GM15510 (cell line): ENCODE data around the gene PKD1L1.

ENCODE experiments used
- POLR2A ChIP-seq: IDR thresholded peaks from 3 replicates; pipeline ENCODE4 v1.6.1; 2011; ENCODE audit warnings: borderline replicate concordance; ENCODE audit not compliant: insufficient read length; ENCODE audit errors: extremely low read depth

PKD1L1 gene

DNA sequence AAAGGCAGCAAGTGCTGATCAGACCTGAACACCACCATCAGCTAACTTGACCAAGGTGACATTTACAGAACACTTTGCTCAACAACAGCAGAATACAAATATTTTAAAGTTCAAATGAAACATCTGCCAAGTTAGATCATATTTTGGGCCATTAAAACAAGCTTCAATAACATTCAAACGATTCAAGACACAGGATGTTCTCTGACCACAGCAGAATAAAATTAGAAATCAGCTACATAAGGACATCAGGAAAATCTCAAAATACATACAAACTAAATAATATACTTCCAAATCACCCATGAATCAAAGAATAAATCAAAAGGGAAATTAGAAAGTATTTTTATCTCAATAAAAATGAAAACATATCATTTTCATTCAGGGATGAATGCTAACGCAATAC, 173.0 kb downstream of the PKD1L1 start:
- TF ChIP-seq POLR2A: no peak

DNA sequence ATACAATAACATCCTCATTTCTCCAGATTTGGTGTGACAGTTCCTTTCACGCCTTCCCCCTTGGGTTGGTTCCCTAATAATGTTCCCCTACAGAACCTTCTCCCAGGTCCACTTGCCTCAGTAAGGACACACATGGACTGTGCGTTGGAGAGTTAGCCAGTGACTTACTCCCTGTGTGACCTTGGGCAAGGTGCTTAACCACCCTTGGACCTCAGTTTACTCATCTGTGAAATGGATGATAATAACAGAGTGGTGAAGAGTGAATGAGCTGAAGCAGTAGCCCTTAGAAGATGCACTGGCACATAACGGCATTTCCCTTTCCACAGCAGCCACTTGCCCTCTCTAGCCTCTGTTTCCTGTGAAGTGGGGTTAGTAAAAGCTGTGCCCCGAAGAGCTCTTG, 175.8 kb downstream of the PKD1L1 start:
- no peak for TF ChIP-seq POLR2A

DNA sequence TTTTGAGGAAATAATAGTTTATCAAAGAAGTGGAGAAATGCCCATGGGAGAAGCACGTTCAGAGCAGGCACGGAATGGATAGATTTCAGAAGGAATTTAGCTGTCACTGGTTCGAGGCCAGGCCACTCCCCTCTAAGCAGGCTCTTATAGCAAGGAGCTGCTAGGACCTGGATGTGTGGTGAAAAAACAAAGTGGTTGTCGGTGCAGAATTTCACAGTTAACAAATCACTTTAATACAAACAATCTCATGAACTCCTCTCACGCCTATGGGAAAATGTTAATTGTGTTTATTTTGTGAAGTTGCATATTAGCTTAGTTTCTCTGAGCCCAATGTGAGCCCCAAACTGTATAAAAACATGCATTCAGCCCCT, 176.3 kb downstream of the PKD1L1 start:
- no peak for TF ChIP-seq POLR2A

DNA sequence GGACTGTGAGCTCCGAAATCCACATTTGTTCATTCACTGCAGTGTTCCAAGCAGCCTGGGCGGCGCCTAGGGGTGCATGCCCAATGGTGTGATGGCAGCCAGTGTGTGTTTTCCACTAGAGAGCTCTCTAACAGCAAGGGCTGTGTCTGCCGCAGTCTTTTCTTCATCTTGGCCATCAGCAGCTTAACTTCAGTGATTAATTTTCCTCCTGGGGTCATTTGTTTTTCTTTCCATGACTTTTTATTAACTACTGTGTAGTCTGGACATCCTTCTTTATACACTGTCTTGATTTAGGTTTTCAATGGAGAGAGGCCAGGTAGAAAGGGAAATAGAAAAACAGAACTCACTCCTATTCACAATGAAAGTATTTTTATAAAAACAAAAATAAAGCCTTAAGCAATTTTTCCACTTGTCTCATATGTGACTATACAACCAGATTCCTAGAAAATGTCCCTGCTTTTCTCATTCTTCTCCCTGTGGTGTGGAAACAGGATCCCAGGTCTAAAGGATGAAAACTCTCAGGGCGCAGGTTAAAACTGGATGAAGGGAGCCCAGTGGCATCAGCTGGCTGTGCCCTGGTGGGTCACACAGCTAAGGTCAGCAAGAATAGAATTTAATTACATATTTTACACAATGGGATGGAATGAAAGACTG, 176.8 kb downstream of the PKD1L1 start:
- TF ChIP-seq POLR2A: no peak

DNA sequence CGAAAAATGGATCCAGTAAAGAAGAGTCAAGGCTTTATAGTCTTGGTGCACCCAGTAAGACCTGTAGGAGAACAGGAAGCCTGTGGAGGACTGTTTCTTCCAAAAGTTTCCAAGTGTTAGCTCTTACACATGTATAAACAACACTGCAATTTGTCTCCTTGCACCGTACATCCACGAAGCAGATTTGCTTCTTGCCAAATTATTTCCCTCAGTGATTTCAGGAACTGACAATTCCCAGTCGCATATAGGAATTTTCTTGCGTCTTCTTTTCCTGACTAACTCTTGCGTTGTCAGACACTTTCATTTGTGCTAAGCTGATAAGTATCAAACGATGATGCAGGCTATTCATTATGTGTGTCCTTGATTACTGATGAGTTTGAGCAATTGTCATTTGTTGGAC, 182.1 kb downstream of the PKD1L1 start:
- no peak for TF ChIP-seq POLR2A

DNA sequence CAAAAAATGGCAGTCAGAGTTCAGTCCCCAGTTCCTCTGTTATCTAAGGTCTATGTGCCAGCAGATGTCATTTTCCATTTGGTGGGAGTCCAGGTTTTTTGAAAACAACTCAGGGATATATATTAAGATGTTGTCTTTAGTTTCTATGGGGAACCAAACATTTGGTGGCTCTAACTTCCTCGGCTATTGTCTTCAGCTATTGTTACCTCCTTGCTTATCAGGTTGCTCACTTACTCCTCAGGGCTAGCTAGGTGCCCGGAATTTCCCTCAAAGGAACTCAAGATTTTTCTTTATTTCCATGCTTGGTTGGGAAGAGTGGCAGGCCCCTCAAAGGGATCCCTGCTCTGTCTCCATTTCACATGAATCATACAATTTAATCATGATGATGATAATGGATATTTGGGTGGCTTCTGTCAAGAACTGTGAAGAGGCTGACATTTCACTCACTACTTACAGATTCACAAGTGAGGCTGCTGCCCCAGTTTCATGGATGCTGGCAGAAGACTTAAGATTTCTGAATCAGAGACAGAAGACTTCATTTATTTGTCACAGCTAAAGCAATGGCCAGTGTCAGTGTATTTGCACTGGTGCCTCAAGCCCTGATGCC, 182.8 kb downstream of the PKD1L1 start:
- TF ChIP-seq POLR2A: no peak

DNA sequence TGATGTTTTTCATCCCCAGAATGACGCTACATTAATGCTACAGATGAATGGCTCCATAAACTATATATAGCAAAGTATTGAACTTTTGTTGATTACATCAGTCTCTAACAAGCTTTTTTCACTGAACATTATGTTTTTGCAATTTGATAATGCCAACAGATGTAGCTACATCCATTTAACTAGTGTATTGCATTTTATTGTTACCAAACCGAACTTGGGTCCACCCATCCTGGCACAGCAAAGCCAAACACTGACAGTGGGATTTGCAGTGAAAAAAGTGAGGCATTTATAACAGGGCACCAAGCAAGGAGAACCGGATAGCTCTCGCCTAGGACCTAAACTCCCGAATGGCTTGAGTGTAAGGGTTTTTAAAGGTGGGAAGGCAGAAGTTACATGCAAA, 183.5 kb downstream of the PKD1L1 start:
- no peak for TF ChIP-seq POLR2A

DNA sequence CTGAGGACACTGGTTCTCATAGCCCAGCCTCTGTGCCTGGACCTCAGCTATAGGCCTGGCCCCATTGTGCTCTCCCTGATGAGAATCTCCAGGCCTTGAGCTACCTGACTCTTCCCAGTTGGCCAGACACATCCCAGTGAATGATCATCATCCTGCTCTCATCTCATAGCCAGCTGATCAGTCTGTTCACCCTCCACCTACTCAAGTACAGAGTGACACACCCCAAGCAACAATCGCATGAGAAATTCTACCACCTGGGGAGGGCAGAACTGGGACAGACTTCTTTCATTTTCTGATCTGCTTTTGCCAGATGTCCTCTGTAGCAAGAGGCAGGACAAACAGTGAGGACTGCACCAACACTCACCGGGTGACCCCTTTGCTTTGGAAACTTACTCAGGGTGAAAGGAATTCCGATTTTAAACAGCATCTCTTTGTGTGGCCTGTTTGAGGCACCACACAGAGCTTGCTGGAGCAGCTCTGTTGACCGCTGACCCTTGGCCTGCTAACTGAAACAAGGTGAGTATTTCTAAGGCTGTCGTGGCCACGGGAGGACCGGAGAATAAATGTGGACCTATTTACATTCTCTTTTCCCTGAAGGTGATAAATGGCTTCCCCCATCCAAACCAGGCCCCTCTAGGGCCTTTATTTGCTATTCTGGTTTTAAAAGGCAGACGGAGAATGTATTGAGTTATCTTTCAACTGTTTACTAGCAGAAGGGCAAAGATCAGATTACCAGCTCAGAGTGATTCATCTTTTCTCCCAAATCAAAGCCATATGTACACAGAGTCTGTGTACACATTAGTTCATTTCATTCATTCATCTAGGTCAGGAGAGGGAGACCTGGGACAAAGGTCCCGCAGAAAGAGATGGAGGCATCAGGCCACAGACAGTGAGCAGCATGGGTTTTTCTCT, 184.9 kb downstream of the PKD1L1 start:
- no peak for TF ChIP-seq POLR2A

DNA sequence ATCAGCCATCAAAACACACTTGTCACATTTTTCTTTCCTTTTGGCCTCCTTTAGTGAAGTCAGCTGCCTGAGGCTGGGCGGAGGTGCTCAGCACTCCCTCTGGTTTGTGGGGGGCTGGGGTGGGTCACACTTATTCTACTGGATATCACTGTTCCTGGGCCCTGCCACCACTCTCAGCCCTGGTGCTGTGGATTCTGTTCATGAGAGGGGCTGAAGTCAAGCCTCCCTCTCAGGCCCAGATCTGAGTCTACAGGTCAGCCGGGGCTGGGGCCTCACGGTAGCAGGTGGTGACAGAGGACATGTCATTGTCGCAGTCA, 185.6 kb downstream of the PKD1L1 start:
- TF ChIP-seq POLR2A: no peak

DNA sequence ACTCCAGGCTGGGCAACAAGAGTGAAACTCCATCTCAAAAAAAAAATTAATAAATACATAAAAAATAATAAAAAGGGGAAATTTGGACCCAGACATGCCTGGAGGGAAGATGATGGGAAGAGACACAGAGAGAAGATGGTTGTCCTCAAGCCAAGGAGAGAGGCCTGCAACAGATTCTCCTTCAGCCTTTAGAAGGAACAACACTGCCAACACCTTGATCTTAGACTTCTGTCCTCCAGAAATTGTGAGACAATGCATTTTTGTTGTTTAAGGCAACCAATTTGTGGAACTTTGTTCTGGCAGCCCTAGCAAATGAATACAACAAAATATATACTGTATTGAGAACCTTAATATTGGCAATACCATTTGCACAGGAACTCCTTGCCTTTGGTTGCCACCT, 186.1 kb downstream of the PKD1L1 start:
- TF ChIP-seq POLR2A: no peak

DNA sequence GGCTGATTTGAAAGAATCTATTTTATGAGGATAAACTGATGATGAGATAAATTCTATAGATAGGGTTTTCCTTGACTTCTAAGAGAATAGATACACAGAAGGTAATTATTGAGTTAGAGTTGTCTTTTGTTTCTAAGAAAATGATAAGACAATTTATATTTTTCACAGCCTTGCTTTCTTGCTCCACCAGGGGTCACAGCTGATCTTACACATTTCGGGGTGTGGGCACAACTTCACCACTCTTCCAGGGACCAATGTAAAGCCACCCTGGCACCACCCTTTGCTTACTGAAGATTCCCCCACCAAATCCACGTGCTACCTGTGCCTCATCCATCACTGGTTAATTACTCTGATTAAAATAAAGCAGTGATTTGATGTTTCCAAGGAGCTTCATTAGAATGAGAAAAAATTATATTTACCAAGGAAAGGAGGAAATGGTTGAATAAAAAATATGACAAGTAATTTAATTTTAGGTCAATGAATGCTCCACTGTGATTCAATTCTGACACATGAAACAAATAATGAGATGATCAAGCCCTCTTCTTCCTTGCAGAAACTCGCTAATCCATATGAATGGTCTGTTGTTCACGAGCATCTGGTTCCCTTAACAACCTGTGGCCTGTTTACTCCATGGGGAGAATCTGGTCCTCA, 189.1 kb downstream of the PKD1L1 start:
- TF ChIP-seq POLR2A: no peak

DNA sequence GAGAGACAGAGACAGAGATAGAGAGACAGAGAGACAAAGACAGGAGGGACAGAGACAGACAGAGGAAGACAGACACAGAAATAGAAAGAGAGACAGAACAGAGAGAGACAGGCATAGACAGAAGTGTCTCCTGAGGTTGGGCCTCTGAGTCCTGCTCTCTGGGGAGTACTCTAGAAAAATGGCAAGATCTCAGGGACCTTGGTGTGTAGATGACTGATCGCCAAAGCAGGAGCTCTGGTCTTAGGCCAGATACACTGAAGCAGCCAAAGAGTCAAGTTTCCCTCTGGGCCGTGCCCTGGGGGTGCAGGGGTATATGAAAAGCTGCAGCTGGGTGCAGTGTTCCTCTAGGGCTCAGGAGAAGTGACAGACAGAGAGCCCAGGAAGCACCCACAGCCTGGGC, 189.7 kb downstream of the PKD1L1 start:
- TF ChIP-seq POLR2A: no peak

DNA sequence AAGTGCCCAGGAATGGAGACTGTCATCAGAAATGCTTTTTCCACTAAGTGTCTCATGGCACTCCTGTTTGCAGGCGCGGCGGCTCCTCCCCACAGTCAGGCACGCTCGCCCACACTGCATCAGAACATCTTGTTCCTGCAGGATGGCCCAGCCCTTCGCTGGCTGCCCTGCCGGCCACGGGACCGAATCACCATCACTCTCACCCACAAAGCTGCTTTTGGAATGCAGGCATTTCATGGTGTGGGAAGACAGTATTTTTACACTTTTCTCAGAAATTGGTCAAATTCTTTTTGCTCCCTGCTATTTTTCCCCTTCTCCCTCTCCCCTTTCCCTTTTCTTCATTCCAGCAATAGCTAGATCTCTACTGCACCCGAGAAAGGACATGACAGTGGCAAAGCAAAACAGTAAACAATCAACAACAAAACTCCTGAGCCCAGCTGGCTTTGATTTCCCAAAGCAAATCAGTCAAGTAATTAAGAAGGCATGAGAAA, 190.3 kb downstream of the PKD1L1 start:
- no peak for TF ChIP-seq POLR2A

DNA sequence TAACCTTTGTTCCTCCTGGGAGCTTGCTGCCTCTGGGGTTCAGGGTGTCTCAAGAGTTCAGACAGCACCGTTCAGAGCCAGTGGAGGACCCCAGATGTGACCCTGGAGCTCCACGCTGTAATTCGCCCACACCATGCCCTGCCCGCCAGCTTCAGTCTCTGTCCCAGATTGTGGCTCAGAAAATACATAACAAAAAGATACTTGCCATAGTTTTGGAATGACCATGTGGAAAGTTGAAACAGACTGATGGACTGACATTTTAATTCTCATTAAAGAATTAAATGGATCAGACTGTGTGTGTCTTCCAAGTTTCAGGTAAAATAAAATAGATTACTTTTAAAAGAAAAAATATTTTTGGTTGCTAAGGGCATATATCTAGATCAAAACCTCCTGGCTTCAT, 191.6 kb downstream of the PKD1L1 start:
- no peak for TF ChIP-seq POLR2A

DNA sequence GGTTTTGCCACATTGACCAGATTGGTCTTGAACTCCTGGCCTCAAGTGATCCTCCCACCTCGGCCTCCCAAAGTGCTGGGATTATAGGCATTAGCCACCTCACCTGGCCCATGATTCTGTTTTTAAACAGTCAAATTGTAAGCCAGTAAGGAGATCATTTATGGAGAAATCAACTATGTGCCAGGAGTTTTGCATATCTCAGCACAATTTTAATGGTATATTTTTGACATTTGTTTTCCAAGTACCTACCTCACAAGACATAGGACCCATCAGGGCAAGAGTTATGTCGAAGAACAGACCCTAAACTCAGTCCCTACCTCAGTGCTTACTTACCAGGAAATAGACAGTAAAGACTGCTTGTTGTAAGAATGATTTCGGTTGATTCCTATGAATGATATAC, 193.0 kb downstream of the PKD1L1 start:
- no peak for TF ChIP-seq POLR2A

DNA sequence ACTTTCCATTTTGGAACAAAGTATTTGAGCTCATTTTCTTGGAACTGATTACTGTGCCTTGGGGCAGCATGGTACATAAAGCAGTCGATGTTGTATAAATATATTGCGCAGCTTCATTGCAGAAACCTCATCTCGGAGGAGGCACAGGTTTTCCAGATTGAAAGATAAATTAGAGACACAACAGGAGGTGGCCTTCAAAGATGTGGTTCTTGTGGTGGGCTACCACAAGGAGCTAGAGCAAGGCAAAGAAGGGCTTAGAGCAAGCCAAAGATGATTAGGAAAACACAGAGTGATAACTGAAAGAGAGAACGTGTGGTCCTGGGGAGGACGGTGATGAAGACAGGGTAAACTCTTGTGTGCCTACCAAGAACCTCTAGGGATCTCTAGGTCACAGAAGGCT, 197.2 kb downstream of the PKD1L1 start:
- TF ChIP-seq POLR2A: no peak

DNA sequence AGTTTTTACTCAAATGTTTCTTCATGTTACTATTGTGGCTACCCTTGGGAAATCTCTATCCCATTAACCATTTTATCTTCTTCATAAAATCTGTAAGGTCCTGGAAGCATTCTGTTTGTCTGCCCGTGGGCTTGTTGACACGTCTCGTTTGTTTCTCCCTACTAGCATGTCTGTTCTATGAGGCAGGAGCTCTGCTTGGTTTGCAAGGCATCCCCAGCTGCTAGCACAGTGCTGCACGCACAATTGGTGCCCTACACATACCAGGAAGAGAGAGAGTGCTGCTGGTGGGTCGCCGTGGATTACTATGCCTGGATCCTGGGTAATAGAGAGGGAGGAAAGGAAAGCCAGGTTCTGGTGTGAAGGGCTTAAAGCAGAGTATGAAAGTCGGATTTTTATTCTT, 200.2 kb downstream of the PKD1L1 start:
- no peak for TF ChIP-seq POLR2A
